Activated T-helper 9 cell treated with anti-CD3 and anti-CD28 coated beads, Interleukin-2, amount 50 U/mL, for 16 hours (primary cell): ENCODE measurements around the gene NNMT.

Source experiments
- DNase-seq: peaks from one replicate; pipeline ENCODE4 v3.0.0-alpha.2; 2020; ENCODE audit warnings: low read depth

The NNMT gene

DNA sequence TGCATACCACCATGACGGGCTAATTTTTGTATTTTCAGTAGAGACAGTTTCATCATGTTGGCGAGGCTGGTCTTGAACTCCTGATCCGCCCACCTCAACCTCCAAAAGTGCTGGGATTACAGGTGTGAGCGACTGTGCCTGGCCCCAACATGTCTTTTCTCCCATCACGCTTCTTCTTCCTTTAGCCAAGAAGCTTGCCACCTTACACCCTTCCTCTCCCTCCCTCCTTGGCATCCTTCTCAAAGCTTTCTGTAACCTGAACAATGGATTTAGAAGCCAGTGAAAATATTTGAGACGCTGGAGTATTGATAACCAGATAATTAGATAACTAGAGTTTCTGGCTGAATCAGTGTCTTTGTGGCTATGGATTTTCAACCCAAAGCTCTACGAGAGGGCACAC, 11.3 kb upstream of the NNMT start:
- no peak for DNase-seq

DNA sequence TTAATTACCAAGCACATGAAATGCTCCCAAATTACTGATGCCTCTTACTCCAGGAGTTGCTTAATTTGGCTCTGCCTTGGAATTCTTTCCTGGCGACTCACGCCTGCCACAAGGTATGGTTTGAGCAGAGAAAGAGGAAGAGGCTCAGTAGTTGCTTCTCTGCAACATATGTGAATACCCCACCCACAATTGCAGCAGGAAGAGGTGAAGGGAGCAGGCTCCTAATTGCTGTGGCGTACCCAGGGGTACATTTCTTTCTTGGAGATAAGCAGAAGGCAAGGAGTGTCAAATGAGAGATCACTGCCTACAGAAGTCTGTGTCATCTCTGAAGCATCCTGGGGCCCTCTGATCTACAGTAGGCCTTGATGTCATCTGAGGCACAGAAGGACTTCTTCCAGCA, 10.6 kb upstream of the NNMT start:
- no peak for DNase-seq

DNA sequence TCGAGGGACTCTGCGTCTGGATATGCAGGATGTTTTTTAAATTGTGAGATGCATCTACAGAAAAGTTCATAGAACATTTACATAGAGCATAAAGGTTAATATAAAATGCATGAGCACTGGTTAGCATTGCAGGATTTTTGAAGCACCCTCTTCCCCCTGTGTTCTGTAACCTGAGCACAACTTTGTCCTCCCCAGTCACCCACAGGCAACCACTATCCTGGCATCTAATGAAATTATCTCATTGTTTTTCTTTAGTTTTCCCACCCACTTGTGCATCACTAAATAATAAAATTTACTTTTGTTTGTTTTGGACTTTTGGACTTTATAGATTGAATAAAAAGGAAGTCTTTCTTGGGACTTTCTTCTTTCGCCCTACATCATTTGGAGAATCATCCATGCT, 10.0 kb upstream of the NNMT start:
- no peak for DNase-seq

DNA sequence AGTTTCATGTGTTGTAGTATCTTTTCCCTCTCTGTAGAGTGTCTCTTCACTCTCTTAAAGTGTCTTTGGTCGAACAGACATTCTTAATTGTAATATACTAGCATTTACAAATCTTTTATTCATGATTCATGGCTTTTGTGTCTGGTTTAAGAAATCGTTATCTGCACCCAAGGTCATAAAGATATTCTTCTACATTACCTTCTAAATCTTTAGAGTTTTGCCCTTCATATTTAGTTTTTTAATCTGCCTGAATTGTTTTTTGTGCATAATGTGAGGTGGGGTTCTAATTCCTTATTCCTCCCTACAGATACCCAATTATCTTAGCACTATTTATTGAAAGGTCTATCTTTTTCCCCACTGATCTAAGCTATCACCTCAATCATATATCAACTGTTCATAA, 9.0 kb upstream of the NNMT start:
- no peak for DNase-seq

DNA sequence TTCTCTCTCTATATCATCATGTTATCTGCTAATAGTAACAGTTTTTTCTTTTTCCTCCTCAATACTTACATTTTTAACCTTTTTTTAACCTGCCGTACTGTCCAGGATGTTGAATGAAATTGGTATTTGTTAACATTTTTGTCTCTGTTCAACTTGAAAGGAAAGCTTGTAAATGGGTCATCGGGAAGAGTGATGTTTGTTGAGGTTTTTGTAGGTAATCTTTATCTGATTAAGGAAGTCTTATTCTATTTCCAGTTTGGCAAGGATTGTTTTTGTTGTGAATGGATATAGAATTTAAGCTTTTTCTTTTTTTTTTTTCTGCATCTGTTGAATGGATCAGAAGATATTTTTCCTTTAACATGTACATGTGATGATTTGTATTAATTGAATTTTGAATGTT, 8.1 kb upstream of the NNMT start:
- no peak for DNase-seq

DNA sequence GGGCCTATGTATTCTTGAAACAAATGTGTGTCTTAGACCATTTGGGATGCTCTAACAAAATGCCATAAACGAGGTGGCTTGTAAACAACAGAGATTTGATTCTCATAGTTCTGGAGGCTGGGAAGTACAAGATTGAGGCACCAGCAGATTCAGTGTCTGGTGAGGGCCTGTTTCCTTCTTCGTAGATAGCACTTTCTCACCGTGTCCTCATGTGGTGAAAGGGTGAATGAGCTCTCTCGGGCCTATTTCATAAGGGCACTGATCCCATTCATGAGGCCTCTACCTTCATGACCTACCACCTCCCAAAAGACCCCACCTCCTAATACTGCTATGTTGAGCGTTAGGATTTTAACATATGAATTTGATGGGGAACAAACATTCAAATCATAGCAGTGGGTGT, 6.4 kb upstream of the NNMT start:
- DNase-seq, result no peak

DNA sequence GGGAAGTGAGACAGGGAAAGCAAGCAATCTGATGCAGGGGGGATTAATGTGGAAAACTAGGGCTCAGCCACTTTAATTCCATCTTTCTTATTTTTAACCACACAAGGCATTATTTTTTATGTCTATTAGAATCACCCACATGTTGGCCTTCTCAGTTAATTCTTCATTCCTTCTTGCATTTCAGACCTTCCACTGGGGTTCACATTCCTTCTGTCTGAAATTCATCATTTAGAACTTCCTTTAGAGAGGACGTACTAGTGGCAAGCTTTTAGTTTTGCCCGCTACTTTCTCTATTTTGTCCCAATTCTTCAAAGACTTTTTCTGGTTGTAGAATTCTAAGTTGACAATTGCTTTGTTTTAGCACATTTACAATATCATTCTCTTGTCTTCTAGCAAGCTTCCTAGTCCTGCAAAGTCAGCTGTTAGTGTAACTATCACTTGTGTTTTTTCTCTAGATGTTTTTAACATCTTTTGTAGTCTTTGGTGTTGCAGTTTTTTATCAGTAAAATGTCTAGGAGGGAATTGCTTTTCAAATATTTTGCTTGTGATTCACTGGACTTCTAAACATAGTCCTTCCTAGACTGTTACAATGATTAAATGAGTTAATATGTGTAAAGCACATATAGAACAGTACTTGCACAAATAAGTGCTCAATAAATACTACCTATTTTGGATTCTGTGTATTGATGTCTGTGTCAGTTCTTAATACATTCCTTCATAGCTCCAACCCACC, 5.5 kb upstream of the NNMT start:
- DNase-seq, result no peak

DNA sequence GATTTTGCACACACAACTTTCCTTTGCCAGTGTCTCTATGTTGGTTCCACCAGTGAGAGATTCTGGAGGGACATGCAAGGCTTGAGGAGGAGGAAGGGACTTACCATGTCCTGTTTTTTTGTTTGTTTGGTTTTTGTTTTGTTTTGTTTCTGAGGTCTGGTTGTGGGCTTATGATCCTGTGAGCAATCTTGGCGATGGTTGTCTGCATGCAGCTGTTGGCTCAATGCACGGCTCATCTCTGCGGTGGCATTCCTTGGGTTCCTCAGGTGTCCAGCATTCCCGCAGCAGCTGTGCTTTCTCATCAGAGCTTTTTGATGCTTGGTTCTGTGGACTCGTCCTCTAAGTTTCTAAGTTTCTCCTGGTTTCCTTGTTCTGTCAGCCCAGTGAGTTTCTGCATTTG, 4.8 kb upstream of the NNMT start:
- DNase-seq, result no peak

DNA sequence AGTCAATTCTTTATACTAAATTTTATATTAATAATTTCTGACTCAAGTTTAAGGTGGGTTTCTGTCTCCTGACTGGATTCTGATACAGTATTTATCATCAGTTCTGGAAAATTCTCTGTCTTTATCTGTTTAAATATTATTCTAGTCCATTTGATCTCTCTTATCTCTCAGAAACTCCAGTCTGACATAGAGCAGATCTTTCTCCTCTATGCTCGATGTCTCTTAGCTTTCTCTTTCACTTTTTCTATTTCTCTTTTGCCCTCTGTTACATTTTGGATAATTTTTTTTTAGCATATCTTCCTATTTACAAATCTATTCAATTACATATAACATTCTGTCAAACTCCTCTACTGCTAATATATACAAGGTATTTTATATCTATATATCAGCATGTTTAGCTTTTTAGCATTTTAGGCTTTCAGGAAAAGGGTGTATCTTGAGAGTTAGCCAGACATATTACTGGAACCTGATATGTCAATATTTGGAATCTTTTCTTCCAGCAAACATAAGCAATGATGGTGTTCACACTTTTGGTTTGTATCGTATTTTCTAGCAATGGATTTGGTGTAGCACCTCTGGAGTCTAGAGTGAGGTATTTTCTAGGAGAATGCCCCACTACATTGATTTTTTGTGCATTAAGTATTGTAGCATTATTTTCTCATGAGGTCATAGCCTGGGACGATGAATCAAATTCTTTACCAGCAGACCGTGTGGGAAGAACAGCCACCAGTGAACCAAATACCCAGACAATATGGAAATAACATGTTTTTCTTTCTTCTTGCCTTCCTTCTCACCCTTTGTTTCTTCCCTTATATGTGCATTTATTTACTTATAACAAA, 4.1 kb upstream of the NNMT start:
- DNase-seq, result no peak

DNA sequence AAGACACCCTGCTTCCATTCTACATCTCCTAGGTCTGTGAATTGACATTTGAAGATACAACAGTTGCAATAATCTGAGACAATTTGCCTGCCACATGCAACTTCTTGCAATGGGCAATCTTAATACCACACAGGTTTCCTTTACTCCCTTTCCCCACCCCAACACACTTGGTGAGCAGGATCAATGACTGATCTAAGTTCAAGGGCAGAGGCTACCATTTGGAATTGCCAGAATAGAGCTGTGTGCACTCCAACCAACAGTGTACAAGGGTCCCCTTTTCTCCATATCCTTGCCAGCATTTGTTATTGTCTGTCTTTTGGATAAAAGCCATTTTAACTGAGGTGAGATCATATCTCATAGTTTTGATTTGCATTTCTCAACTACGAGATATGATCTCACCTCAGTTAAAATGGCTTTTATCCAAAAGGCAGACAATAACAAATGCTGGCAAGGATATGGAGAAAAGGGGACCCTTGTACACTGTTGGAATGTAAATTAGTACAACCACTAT, 2.9 kb upstream of the NNMT start:
- DNase-seq, result no peak

DNA sequence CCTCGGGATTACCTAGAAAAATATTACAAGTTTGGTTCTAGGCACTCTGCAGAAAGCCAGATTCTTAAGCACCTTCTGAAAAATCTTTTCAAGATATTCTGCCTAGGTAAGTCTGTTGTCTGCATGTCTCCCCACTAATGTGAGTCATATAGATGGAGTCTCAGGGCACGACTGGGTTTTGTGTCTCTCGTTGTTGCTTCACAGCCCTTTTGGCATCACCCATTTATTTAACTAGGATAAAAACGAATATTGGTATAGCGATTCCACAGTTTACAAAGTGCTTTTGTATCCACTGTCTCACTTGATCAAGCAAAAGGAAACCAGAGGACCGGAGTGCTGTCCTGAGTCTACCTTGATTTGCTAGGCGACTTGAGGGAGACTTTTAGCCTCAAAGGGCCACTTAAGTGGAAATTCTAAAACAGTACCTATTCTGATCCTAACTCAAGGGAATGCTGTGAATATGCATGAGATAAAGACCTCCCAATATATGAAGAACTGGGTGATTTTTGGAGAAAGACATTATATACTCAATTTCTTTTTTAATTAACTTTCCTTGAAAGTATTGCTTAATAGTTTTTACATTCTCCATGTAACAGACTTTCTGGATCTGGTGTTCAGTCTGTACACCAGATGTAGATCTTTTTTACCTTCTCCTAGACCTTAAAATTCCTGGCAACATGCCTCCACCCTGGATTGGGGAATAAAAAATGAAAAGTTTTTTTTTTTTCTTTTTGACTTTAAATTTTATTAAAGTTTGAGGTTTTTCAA, 590 bp downstream of the NNMT start:
- DNase-seq, result no peak

DNA sequence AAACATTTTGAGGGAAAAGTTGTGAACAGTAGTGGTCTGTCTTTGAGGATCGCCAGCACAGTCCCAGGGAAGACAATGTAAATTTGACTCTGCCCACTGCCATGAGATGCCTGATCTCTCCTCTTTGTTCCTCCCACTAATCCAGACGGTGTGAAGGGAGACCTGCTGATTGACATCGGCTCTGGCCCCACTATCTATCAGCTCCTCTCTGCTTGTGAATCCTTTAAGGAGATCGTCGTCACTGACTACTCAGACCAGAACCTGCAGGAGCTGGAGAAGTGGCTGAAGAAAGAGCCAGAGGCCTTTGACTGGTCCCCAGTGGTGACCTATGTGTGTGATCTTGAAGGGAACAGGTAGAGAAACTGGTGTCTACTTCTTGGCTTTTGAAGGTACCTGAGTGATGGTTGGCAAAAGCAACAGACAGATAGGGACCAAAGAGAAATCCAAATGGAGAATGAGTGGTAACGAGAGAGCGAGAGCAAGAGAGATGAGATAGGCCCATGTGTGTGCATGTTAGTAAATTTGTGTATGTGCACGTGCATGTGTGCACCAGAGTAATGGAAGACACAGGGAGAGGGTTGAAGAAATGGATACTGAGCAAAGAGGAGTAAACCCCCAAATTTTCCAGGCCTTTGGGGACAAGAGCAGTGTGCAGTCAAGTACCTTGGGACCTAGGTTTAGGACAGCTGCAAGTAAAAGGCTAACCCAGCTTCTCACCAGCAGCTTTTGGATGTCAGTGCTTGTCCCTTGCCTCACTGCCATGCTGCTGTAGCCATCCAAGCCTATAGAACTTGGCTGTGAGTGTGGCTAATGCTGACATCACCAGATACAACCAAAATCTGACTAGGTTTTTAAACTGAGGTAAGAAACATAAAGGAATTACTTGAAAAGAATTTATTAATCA, 1.9 kb downstream of the NNMT start:
- DNase-seq, result no peak

DNA sequence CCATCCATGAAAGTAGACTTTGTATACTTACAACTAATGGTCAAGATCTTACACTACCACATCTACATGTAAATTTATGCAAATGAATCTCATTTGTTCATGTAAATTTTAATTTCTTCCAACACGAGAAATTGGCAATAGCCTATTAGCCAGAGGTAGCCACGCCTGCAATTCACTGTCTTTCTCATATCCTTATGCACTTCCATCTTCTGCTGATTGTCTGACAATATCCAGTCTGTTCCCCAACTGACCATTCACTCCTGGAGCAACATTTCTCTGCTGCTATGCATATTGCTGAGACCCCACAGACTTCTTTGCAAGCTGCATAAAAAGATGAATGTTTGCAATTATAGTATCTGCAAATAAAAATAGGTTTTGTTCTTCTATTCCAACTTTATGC, 2.5 kb downstream of the NNMT start:
- DNase-seq, result no peak

DNA sequence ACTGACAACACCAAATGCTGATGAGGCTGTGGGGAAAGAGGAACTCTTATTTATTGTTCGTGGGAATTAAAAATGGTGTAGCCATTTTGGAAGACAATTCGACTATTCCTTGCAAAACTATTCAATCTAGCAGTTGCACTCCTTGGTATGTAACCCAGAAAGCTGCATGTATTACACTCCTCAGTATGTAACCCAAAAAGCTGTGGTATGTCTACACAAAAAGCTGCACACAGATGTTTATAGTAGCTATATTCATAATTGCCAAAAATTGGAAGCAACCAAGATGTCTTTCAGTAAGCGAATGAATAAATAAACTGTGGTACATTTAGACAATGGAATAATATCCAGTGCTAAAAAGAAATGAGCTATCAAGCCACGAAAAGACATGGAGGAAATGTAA, 4.9 kb downstream of the NNMT start:
- no peak for DNase-seq

DNA sequence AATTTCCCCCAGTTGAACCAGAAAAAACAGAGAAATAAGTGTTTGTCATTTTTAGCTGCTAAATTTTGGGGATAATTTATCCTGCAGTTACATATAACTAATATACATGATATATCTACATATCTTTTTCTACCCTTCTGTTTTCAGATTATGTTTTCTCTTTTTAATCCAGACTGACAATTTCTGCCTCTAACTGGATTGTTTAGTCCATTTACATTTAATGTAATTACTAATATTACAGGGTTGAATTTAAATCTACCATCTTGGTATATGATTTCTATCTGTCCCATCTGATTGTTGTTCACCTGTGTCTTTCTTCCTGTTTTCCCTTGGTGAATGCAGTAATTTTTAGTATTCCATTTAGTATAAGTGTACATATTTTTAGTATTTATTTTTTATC, 5.7 kb downstream of the NNMT start:
- DNase-seq, result no peak

DNA sequence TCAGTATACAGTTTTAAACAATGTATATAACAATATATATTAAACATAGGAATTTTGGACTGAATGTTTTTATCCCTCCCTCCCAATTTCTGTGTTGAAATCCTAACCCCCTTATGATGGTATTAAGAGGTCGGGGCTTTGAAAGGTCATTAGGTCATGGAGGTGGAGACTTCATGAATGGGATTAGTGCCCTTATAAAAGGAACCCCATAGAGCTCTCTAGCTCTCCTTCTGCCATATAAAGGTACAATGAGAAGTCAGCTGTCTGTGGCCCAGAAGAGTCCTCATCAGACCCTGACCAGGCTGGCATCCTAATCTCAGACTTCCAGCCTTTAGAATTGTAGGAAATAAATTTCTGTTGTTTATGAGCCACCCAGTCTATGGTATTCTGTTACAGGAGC, 6.5 kb downstream of the NNMT start:
- DNase-seq, result no peak

DNA sequence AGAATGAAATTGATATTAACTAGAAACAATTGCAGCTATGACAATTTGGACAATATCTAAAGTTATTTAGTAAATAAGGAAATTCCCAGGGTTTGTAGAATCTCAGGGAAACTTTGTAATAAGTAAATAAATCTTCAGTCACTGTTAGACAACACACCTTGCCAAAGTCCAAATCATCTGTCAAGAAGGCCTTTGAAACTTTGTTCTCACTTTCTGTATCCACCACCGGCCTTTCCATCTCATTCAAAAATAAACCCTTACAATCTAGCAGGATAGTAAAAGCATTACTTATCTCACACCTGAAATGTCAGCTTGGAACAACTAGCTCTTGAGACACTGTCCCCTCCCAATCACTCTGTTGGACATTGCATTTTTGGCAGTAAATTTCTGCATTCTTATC, 7.9 kb downstream of the NNMT start:
- DNase-seq, result no peak

DNA sequence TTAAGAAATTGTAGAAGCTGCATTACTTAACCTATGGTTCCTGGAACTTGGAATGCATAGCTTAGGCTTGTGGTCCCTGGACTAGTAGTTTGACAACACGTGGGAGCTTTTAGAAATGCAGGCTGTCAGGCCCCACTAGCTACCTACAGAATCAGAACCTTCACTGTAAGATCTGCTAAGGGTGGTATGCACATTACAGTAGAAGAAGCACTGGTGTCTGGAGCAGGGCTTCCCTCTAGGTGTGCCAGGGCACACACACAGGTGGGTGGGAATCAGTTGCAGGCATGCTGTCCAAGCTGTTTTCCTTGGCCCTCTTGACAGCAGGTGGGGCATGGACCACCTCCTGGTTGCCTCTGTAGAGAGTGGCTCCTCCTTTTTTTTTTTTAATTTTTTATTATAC, 8.8 kb downstream of the NNMT start:
- no peak for DNase-seq

DNA sequence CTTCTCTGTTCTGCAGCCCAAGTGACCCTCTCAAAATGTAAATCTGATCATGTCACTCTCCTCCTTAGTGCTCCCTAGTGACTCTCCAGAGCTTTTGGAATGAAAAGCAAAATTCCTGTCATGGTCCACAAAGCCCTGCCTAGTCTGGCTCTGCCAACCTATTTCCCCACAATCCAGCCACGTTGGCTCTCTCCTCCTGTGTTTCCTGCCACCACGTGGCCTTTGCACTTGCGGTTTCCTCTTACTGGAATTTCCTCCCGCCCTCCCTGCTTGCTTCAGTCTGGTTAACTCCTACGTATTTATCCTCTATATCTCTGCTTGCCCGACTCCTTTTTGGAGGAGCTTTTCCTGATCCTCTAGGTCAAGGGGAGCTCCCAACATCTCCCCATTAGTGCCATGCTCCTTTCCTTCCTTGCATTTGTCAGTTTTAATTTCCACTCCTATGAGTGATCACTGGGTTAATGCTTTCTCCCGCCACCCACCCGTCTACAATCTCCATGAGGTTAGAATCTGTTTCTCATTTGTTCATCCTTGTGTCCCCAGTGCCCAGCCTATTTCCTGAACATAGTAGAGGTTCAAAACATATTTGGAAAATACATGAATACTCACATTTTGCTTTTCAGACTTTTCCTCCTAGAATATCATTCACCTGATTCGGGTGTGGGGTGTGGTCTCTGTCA, 11.5 kb downstream of the NNMT start:
- DNase-seq, result no peak

DNA sequence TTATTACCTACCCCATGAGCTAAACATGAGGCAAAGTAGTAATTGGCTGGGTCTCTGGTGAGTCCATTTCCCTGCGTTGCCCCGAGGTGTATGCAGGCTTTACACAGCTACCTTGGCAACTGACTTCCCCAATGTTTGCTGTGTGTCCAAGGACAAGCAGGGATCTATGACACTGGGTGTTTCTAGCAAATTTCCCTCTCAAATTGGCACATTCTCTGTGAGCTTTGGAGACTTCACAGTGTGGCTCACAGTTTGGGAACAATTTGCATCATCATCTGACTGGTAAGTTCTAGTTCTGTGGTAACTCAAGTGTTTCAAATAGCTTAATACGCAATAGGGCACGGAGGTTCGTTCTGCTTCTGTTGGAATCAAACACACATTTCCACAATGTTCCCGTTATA, 12.5 kb downstream of the NNMT start:
- no peak for DNase-seq

DNA sequence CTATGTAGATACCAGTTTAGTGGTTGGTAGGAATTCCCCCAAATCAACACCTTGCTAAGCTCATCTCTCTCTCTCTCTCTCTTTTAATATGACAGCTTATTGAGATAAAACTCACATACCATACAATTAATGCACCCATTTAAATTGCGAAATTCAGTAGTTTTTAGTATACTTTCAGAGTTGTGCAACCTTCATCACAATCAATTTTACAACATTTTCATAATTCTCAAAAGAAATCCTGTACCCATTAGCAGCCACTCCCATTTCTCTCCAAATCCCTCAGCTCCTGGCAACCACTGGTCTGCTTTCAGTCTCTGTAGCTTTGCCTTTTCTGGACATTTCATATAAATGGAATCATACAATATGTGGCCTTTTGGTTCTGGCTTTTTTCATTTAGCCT, 13.3 kb downstream of the NNMT start:
- DNase-seq, result no peak
